ENCODE measurements around the gene CNTN1.
A peak's percentile ranks its signal among the peaks of the same experiment; 100 is the strongest.

Gene CNTN1

DNA sequence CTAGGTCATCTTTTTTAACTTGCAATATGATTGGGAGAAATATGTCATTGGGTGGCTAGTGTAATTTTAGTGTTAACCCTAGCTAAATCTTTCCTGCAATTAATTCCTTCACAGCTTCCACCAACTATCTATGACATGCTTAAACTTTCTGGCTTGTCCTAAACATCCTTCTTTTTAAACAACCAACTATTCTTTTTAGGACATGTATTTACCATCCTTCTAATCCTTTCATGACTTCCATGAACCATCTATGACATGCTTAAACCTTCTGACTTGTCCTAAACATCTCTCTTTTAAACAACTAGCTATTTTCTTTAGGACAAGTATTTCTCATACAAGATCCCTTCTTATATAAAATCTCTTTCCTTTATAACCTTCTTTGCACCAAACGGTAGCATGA, 316.2 kb downstream of the CNTN1 start:
- TF ChIP-seq, protein P1, sequence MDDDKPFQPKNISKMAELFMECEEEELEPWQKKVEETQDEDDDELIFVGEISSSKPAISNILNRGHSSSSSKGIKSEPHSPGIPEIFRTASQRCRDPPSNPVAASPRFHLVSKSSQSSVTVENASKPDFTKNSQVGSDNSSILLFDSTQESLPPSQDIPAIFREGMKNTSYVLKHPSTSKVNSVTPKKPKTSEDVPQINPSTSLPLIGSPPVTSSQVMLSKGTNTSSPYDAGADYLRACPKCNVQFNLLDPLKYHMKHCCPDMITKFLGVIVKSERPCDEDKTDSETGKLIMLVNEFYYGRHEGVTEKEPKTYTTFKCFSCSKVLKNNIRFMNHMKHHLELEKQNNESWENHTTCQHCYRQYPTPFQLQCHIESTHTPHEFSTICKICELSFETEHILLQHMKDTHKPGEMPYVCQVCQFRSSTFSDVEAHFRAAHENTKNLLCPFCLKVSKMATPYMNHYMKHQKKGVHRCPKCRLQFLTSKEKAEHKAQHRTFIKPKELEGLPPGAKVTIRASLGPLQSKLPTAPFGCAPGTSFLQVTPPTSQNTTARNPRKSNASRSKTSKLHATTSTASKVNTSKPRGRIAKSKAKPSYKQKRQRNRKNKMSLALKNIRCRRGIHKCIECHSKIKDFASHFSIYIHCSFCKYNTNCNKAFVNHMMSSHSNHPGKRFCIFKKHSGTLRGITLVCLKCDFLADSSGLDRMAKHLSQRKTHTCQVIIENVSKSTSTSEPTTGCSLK (tag by site-specific recombination; IDR thresholded peaks at IDR 0.05): no peak
- TF ChIP-seq ZNF670 (tag by site-specific recombination; IDR thresholded peaks at IDR 0.05; ENCODE audit: low read depth) (no peak), ZNF529 (tag by site-specific recombination; IDR thresholded peaks at IDR 0.05; ENCODE audit: insufficient replicate concordance) (peak; percentile 19), ZNF610 (tag by site-specific recombination; IDR thresholded peaks at IDR 0.05; ENCODE audit: borderline replicate concordance) (no peak), RBAK (tag by site-specific recombination; IDR thresholded peaks at IDR 0.05) (no peak), ZNF10 (tag by site-specific recombination; IDR thresholded peaks at IDR 0.05) (no peak), ZNF549 (tag by site-specific recombination; IDR thresholded peaks at IDR 0.05) (peak; percentile 54; the same call in 1 of the 2 replicates), ZNF510 (tag by site-specific recombination; IDR thresholded peaks at IDR 0.05; ENCODE audit: insufficient replicate concordance) (peak; percentile 60), ZNF214 (tag by site-specific recombination; IDR thresholded peaks at IDR 0.05; ENCODE audit: borderline replicate concordance) (no peak), TRIM28 (IDR thresholded peaks at IDR 0.05; ENCODE audit: borderline replicate concordance, low read length) (peak; percentile 99), ZNF394 (tag by site-specific recombination; IDR thresholded peaks at IDR 0.05; ENCODE audit: borderline replicate concordance) (no peak), ZNF701 (tag by site-specific recombination; IDR thresholded peaks at IDR 0.05) (no peak), ZNF558 (tag by site-specific recombination; IDR thresholded peaks at IDR 0.05) (peak; percentile 93), ZNF626 (tag by site-specific recombination; IDR thresholded peaks at IDR 0.05) (0 out of 2 replicates have a peak, but pooled peaks have one; percentile 34), SETDB1 (IDR thresholded peaks at IDR 0.05; ENCODE audit: insufficient read length, low read length) (peak; percentile 96), ZNF843 (tag by site-specific recombination; IDR thresholded peaks at IDR 0.05) (no peak), ZNF423 (tag by site-specific recombination; IDR thresholded peaks at IDR 0.05) (no peak), MEIS1 (CRISPR knock-in tag; IDR thresholded peaks at IDR 0.05; ENCODE audit: borderline replicate concordance) (no peak)
- ChIA-PET CTCF (no interaction called here), POLR2A (no interaction called here)
- Histone ChIP-seq H3K9me3 (ENCODE audit: control insufficient read depth, insufficient read depth, low read depth, low read length) (peaks cover 2% of the 10 kb centered on the region), H3K4me1 (ENCODE audit: control insufficient read depth, insufficient read depth, low read length) (0 out of 2 replicates have a peak, but pooled peaks cover under 1% of the 10 kb centered on the region), H3K27ac (ENCODE audit: extremely low read depth, low read depth, low read length) (no peak overlapping the region), H3K4me3 (ENCODE audit: low read depth, low read length) (no peak overlapping the region), H3K36me3 (ENCODE audit: control insufficient read depth in 2 of 2, insufficient read depth in 1 of 2, low read length in 2 of 2) (no peaks in the 10 kb centered on the region)

- Histone ChIP-seq H3K4me1 (ENCODE audit: control insufficient read depth, insufficient read depth, low read length) (peaks cover 5% of the 10 kb centered on the region; the same call in 1 of the 2 replicates), H3K4me3 (ENCODE audit: low read depth, low read length) (no peak overlapping the region), H3K36me3 (ENCODE audit: control insufficient read depth in 2 of 2, insufficient read depth in 1 of 2, low read length in 2 of 2) (no peaks in the 10 kb centered on the region), H3K9me3 (ENCODE audit: control insufficient read depth, insufficient read depth, low read depth, low read length) (peaks cover 2% of the 10 kb centered on the region), H3K27ac (ENCODE audit: extremely low read depth, low read depth, low read length) (no peak overlapping the region)
- TF ChIP-seq ZNF391 (tag by site-specific recombination; IDR thresholded peaks at IDR 0.05; ENCODE audit: borderline replicate concordance, low read depth) (no peak), ZNF2 (tag by site-specific recombination; IDR thresholded peaks at IDR 0.05) (0 out of 2 replicates have a peak, but pooled peaks have one; percentile 42), ZNF654 (tag by site-specific recombination; IDR thresholded peaks at IDR 0.05; ENCODE audit: low read depth) (peak; percentile 69), ZNF239 (tag by site-specific recombination; IDR thresholded peaks at IDR 0.05) (no peak), ZXDB (tag by site-specific recombination; IDR thresholded peaks at IDR 0.05) (no peak), ZBTB20 (tag by site-specific recombination; IDR thresholded peaks at IDR 0.05) (no peak), ZNF354C (tag by site-specific recombination; IDR thresholded peaks at IDR 0.05; ENCODE audit: borderline replicate concordance, low read depth) (no peak), ZNF366 (tag by site-specific recombination; conservative IDR thresholded peaks at IDR 0.05) (no peak), ZNF214 (tag by site-specific recombination; IDR thresholded peaks at IDR 0.05; ENCODE audit: borderline replicate concordance) (no peak), ZNF302 (tag by site-specific recombination; IDR thresholded peaks at IDR 0.05; ENCODE audit: low read depth) (no peak), ZNF138 (tag by site-specific recombination; IDR thresholded peaks at IDR 0.05; ENCODE audit: borderline replicate concordance) (no peak)
- TF ChIP-seq, protein P2, sequence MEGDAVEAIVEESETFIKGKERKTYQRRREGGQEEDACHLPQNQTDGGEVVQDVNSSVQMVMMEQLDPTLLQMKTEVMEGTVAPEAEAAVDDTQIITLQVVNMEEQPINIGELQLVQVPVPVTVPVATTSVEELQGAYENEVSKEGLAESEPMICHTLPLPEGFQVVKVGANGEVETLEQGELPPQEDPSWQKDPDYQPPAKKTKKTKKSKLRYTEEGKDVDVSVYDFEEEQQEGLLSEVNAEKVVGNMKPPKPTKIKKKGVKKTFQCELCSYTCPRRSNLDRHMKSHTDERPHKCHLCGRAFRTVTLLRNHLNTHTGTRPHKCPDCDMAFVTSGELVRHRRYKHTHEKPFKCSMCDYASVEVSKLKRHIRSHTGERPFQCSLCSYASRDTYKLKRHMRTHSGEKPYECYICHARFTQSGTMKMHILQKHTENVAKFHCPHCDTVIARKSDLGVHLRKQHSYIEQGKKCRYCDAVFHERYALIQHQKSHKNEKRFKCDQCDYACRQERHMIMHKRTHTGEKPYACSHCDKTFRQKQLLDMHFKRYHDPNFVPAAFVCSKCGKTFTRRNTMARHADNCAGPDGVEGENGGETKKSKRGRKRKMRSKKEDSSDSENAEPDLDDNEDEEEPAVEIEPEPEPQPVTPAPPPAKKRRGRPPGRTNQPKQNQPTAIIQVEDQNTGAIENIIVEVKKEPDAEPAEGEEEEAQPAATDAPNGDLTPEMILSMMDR (tag by site-specific recombination; IDR thresholded peaks at IDR 0.05): peak; percentile 33; the same call in 1 of the 2 replicates
- ChIA-PET POLR2A (no interaction called here), CTCF (interaction anchor here (0.6 kb wide), 1 partner anchor 1093 kb away, joined by 4 read pairs; no protein-coding TSS in a partner anchor)
Observed at GRCh38 chr12:41011939-41012338, 319.7 kb downstream of the CNTN1 start.

Data from HEK293 (cell line).